ENCODE measurements around the gene OLA1.

The OLA1 gene

GRCh38 chr2:174108579-174108978, 139.8 kb downstream of the OLA1 start:
- DNase-seq, result no peak

DNA sequence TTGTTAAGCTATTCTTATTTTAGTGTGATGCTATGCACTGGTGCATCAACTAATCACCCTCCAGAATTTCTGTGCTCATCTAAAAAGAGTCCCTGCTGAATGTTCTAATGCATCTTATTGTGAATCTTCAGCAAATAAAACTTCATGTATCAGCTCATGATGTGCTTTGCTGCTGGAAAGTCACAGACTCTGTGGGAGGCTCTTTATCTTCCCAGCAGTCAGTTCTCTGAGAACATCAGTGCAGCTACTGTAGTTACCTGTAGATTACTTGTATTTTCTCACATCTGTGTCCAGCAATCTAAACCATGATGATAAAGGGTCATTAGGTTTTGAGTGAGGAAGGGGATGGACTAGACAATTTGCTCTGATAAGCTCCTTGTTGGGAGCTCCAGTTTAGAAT, 141.6 kb downstream of the OLA1 start:
- DNase-seq, result no peak

- no peak for DNase-seq
Measured at GRCh38 chr2:174094542-174094941, 153.8 kb downstream of the OLA1 start.

DNA sequence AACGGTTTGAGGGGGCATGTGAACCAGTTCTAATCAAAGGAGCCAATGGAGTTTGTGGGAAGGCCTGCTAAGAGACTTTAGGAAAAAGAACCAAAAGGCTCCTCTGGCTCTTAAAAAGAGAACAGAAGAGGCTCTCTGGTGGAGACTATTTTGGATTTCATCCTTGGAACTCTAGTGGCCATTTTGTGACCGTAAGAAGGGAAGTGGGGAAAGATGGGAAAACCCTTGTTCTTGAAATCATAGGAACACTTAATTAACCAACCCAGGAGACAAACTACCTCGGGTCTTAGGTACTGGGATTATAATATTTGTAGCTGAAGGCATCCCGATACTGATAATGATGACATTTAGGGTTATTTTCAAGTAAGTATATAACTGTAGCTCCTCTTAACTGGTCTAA, 157.9 kb downstream of the OLA1 start:
- DNase-seq, result no peak

DNA sequence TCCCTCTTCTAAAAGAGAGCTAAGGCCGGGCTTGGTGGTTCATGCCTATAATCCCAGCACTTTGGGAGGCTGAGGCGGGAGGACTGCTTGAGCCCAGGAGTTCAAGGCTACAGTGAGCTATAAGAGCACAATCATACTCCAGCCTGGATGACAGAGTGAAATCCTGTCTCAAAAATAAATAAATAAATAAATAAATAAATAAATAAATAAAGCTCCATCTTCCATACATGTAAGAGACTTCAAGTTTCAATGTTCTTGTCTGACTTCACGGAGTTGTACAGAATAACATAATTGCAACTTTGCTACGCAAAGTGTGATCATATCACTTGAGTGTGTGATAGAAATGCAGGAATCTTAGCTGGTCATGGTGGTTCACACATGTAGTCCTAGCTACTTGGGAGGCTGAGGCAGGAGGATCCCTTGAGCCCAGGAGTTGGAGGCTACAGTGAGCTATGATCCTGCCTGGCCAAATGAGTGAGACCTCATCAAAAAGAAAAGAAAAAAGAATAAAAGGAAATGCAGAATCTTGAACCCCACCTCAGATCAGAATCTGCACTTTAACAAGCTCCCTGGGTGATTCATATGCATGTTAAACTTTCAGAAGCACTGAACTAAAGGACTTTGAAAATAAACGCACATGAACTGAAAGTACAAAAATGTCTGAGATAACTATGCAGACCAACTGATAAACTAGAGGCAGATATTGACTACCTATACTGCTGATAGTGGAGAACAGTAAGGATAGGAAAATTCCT, 159.4 kb downstream of the OLA1 start:
- DNase-seq, result no peak

GRCh38 chr2:174086708-174087107, 161.6 kb downstream of the OLA1 start:
- DNase-seq, result no peak

DNA sequence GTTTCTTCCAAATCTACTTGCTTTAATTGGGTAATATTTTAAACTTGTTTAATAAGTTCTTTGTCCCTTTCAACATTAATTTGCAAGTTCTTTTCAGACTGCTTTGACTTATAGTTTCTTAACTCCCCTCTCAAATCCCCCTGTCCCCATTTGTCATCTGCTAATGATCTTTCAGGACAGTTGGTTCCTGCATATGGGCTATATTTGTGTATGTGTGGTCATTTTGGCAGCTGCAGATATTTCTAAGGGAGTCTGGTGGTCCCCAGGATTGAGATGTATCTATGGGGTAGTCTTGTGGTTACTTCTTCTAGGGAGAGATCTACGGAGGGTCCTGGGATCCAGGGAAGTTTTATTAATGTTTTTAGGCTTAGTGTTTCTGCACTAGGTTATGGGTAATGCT, 162.6 kb downstream of the OLA1 start:
- no peak for DNase-seq

GRCh38 chr2:174083843-174084458, 164.4 kb downstream of the OLA1 start:
- no peak for DNase-seq

DNA sequence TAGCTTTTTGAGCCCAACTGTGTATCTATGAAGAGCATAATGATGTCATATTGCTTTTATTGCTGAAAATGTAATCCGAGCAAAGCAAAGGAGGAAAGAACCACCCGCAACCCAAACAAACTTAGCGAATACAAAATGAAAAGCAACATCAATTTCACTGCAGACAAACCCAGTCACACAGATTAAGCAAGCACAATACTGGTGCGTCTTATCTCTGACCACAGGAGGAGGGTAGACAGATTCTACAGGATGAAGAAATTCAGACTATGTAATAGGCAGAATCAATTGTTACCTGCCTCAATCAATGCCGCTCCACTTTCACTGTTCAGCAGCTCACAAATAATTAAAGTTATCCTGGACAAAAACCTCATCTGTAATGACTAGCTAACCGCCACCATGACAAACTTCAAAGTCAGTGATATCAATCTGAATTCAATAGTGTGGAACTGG, 167.6 kb downstream of the OLA1 start:
- DNase-seq, result no peak

DNA sequence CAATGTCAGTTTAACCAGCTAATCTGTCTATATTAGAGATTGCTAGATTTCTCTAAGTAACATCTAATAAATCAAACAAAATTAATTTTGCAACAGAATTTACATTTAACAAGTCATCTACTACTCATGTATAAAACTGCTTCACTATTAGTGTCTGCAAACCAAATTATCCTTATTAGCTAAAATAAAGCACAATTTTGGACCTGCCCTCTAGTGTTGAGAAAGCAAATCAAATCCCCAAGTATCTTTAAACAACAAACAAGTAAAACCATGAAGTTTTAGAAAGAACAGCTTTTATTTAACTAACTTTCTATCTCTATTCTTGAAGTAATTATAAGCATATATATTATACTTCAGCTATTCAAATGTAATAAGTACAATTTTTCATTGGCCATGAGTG, 170.1 kb downstream of the OLA1 start:
- DNase-seq, result no peak

- no peak for DNase-seq
Measured at GRCh38 chr2:174076975-174077374, 171.4 kb downstream of the OLA1 start.

- DNase-seq, result no peak
Measured at GRCh38 chr2:174076040-174076439, 172.3 kb downstream of the OLA1 start.

DNA sequence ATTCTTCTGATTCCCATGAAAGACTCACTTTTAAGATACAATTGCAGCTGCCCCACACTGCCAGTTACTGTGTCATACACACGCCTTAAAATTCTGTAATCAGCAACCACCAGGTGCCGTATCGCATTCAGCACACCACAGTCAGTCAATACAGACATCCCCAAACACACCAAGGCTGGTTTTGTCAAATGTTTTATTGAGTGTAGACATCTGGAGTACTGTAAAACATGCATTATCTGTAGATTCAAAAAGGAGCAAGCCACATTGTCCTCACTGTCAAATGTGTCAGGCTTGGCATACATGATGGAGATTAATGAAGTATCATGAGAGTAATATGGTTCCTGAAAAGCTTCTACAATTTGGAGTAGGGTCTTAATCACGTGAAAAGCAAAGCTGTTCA, 173.5 kb downstream of the OLA1 start:
- no peak for DNase-seq

DNA sequence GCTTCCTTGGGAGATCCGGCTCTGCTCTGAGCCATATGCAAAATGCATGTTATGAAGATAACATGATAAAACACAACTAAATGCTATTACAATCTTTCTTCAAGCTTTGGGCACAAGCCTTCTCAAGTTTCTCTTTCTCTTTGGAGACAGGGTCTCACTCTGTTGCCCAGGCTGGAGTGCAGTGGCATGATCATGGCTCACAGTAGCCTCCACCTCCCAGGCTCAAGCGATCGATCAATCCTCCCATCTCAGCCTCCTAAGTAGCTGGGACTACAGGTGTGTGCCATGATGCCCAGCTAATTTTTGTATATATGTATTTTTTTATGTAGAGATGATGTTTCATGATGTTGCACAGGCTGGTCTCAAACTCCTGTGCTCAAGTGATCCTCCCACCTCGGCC, 175.5 kb downstream of the OLA1 start:
- DNase-seq, result no peak

DNA sequence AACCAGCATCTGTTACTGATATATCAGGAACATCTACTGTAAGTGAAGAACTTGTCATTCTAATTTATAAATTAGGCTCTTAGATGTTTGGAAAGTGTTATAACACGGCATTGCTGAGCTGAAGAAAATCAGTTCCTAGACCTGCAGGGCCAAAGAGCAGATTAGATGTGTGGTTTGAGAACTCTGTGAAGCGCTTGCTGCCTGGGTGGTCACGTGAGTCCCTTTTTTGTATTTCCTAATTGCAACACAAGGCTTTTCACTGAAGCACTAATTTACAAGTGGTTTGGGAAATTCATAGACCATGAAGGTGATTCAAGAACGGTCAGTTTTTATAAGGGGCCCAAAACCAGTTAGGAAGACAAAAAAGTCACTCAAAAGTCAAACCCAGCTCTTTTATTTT, 176.3 kb downstream of the OLA1 start:
- no peak for DNase-seq

GRCh38 chr2:174071321-174071720, 177.0 kb downstream of the OLA1 start:
- DNase-seq, result no peak

- DNase-seq, result no peak
Measured at GRCh38 chr2:174070281-174070680, 178.1 kb downstream of the OLA1 start.

- no peak for DNase-seq
Measured at GRCh38 chr2:174067815-174068214, 180.5 kb downstream of the OLA1 start.

GRCh38 chr2:174066871-174067270, 181.5 kb downstream of the OLA1 start:
- no peak for DNase-seq

GRCh38 chr2:174063492-174064092, 184.7 kb downstream of the OLA1 start:
- no peak for DNase-seq

DNA sequence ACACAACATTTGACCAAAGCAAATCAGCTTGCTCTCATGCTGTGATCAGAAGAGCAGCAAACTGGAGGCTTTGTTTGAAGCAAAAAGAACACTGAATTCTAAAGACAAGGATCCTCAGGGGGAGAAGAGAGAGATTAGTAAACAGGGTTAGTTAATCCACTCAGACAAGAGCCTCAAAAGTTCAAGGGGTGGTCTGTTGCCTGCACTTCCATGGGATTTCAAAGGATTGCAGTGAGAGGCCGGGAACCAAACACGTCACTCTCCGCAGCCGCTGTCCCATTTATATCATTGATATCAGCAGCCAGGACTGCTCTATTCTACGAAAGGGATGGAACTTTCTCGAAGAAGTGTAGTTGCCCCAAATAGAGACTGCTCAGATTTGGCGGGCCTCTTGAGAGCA, 185.4 kb downstream of the OLA1 start:
- DNase-seq, result no peak

DNA sequence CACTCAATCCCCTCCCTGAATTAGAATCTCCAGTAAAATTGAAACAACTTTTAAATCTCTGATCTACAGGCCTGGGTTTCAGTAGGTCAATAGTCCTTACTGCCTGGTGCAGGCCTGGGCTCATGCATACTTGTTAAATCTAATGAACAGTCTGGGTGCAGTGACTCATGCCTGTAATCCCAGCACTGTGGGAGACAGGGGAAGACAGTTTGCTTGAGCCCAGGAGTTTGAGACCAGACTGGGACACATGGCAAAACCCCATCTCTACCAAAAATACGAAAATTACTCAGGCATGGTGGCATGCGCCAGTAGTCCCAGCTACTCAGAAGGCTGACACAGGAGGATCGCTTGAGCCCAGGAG, 188.5 kb downstream of the OLA1 start:
- no peak for DNase-seq

DNA sequence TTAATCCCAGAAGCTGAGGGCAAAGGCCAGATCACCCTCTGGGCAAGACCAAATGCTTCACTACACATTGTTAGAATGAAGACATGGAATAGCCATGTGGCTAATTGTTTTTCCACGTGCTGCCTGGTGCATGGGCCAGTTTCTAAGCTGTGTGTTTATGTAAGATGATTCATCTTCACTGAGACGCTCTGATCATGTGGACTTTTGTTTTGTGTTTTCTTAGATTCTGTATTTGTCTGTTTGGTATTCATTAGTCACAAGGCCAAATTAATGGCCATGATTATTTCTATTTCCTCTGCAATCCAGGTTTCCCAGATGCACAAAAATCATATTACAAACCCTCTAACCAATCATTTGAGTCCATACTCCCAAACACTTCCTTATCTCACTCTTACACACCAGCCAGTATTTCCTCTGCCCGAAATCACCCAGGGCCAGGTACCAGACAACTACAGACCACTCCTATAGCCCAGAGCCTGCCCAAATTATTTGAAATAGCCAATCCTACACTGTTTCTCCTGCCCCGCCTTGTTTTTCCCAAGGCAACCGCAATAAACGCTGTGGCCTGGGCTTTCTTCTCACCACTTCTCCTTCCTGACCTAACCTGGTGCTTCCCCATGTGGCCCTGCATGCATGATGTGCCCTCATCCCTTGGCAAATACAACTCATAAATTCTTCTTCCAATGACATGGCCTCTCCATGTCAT, 189.0 kb downstream of the OLA1 start:
- no peak for DNase-seq

GRCh38 chr2:174058456-174058855, 189.9 kb downstream of the OLA1 start:
- no peak for DNase-seq
